GM19395 (cell line): ENCODE measurements around the gene B4GALNT2.
"Not testable (repeated sequence)": the region's sequence is repeated elsewhere in the genome, so short reads cannot be mapped to it uniquely, and the experiment has no call there.

Experiments used
- ATAC-seq: cut with Tn5 transposase; IDR thresholded peaks from one replicate; pipeline ENCODE4 v1.9.1; 2021; ENCODE audit warnings: mild to moderate bottlenecking, moderate library complexity; ENCODE audit not compliant: unreplicated experiment

Gene B4GALNT2, protein sequence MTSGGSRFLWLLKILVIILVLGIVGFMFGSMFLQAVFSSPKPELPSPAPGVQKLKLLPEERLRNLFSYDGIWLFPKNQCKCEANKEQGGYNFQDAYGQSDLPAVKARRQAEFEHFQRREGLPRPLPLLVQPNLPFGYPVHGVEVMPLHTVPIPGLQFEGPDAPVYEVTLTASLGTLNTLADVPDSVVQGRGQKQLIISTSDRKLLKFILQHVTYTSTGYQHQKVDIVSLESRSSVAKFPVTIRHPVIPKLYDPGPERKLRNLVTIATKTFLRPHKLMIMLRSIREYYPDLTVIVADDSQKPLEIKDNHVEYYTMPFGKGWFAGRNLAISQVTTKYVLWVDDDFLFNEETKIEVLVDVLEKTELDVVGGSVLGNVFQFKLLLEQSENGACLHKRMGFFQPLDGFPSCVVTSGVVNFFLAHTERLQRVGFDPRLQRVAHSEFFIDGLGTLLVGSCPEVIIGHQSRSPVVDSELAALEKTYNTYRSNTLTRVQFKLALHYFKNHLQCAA

DNA sequence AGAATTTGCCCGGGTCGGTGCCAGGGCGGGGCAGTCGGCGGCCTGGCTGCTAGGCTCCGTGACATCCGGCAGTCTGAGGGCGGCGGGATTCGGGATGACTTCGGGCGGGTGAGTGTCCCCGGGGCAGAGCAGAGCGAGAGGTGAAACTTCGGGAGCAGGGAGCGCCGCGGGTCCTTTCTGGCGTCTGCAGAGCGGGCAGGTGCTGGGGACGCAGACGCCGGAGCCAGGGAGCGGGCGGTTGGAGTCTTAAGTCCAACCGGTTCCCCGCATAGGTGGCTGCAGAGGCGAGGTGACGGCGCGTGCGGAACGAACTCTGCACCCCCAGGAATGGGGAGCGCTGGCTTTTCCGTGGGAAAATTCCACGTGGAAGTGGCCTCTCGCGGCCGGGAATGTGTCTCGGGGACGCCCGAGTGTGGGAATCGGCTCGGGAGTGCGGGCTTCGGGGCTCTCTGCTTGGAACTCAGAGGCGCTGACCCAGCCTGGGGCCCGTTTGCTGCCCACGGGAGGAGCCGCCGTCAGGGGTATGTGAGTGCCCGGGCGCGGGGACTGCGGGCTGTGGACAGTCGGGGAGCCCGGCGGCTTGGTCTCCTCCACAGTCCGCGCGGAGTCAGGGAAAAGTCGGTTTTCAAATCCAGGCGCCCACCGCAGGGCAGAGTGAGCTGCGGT is at the start of gene B4GALNT2:
Gene B4GALNT2, plus strand, starts transcription at position 71 of the 666 bp plus-strand sequence. Its CDS starts 24 bp downstream, at position 95.
- ATAC-seq = no peak

GRCh38 chr17:49085046-49085445 is 47.5 kb upstream of the B4GALNT2 start:
- not testable (repeated sequence) for ATAC-seq

- ATAC-seq = no peak
Measured at GRCh38 chr17:49085565-49086315, 46.8 kb upstream of the B4GALNT2 start.

DNA sequence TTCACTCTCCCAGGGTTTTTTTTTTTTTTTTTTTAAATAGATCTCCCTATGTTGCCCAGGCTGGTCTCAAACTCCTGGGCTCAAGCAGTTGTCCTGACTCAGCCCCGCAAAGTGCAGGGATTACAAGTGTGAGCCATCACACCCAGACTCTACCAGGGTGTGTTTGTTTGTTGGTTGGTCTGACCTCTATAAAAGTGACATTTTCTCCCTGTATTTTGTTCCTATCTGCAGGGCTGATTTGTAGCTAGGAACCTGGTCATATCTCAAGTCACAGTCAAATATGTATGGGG is 46.3 kb upstream of the B4GALNT2 start:
- no peak for ATAC-seq

DNA sequence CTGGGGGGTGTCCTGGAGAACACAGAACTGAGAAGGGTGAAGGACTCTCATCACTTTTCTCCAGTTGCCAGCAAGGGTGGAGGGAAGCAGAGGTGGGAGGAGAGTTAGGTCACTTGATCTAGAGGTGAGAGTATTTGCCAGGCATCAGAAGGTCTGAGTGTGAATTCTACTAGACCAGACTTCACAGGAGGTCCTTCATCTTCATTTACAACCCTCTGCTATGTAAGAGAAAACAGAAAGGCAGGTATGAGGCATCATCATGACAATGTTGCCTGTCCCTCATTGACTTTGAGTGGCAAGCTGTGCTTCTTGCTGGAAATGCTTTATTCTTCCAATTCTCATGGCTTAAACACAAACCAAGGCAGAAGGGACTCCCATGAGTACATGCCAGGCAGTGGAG is 45.9 kb upstream of the B4GALNT2 start:
- no peak for ATAC-seq

DNA sequence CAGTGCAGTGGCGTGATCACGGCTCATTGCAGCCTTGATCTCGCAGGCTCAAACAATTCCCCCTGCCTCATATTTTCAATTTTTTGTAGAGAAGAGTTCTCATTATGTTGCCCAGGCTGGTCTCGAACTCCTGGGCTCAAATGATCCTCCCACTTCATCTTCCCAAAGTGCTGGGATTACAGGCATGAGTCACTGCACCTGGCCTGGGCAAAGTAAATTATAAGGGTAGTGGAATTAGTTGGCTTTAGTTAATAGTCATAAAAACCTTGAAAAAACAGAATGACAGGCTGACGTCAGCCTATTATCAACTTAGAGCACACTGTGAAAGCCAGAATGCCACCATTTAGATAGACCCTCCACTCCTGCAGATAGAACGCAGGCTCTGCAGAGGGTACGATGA is 43.5 kb upstream of the B4GALNT2 start:
- no peak for ATAC-seq

DNA sequence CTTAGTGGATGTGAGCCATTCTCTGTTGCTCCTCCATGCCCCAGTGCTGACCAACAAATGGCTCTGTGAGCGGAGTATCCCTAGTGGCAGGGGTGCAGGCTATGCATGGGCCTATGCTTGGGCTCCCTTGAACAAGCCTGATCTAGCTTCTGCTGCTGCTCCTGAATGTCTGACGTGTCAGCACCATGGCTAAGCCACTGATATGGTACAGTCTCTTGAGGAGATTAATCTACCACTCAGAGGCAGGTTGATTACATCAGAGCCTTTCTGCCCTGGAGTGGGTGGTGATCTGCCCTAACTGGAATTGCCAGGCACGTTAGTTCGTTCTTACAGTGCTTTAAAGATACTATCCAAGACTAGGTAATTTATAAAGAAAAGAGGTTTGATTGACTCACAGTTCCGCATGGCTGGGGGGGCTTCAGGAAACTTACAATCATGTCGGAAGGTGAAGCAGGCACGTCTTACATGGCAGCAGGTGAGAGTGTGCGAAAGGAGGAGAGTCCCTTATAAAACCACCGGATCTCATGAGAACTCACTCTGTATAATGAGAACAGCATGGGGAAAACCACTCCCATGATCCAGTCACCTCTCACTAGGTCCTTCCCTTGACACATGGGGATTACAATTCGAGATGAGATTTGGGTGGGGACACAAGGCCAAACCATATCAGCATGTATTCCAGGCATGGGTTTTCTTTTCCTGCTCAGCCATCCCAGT is 41.5 kb upstream of the B4GALNT2 start:
- ATAC-seq = no peak

DNA sequence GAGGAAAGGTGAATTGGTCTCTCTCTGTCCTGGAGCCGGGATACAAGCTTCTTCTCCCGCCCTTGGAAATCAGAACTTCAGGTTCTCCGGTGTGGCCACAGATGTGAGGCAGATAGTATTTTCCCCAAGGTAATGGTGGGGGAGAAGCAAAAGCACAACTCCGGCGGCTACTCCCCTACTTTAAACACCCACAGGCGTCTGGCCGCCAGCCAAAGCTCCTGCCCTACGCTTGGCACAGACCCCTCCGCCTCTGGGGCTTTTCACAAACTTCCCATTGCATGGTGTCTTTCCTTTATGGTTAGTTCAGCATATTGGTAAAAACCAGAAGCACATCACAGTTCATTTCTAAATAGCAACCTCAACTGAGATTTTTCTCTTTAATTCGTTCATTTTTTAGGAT is 39.4 kb upstream of the B4GALNT2 start:
- ATAC-seq = no peak

- ATAC-seq = no peak
Measured at GRCh38 chr17:49100601-49101000, 32.0 kb upstream of the B4GALNT2 start.

DNA sequence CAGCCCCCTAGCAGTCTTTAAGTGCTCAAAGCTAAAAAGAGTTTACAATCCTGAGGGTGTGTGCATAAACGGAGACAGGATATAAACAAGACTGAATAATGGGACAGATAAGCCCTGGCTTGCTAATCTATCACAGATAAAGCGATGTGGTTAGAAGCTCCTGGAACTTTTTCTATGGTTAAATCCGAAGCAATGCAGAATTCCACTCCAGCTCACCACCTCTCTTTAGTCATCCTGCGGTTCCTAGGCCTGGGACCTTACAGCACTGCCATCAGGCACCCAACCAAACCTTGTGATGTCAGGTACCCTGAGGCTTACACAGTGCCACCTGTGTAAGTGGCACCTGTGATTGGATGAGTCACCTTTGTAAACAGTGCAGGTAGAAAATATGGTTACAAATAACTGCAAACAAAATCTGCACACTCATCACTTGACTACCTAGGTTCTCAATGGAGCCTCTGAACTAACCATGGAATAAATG is 31.5 kb upstream of the B4GALNT2 start:
- ATAC-seq = no peak

DNA sequence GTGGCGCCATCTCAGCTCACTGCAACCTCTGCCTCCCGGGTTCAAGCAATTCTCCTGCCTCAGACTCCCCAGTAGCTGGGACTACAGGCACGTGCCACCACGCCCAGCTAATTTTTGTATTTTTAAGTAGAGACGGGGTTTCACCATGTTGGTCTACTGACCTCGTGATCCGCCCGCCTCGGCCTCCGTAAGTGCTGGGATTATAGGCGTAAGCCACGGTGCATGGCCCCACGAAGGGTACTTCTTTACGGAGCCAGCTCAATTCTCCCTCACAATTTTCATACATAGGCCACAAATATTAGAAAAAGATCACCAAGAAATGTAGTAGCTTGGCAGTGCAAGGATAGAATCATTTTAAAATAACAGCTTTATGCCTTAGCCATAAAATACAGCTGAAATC is 29.2 kb upstream of the B4GALNT2 start:
- not testable (repeated sequence) for ATAC-seq

GRCh38 chr17:49104511-49105074 is 28.0 kb upstream of the B4GALNT2 start:
- no peak for ATAC-seq

DNA sequence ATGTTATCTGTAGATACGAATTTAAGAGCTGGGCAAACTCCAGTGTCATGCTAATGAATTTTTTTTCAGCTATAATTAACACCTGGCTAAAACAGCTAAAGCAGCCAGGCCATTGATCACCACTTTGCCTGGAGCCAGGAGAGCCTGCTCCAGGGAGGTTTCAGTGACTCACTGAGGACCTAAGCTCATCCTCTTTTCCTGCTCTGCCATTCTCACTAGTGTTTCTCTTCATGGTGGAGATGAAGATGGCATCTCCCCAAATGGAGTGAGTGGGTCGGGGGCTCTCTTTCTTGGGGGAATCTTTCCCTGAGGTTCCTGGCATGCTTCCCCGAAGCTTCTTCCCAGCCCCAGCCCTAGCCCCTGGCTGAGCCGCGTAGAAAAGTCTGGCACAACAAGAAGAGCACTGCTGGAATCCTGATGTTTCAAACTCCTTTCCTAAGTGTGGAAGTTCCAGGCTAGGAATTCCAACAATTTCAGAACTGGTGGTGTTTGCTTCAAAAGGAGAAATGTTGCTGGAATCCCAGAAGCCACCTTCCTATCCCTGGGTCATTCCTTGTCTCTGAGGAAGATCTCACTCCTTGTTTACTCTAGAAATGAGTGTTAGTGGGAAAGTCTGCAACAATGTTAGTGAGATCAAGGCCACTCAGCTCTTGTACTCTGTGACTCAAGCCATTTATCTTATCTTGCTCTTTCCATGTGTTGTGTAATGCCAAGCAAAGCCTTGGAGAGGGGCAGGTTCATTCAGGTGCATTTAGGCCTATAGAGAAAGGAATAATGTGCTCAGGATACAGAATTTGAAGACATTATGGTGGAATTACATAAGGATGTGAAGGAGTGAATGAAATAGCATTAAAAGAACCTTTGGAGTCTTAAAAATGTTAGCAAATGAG is 26.0 kb upstream of the B4GALNT2 start:
- ATAC-seq = no peak

- no peak for ATAC-seq
Measured at GRCh38 chr17:49107211-49107557, 25.4 kb upstream of the B4GALNT2 start.

DNA sequence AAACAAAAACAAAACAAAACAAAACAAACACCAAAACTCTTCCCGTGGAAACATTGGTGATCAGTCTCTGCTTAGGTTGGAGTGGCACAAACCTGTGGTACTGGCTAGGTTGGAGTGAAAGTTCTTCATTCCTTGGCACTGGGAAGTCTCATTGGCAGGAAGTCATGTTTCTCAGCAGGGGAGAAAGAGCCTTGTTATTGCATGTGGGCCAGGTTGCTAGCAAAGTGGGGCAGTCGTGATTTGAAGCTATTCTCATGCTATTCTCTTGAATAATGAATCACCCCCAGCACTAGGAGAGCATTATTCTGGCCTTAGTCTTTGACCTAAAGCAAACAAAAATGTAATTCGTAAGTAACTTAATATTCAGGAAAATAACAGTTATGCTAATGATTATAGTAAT is 24.3 kb upstream of the B4GALNT2 start:
- ATAC-seq = no peak

DNA sequence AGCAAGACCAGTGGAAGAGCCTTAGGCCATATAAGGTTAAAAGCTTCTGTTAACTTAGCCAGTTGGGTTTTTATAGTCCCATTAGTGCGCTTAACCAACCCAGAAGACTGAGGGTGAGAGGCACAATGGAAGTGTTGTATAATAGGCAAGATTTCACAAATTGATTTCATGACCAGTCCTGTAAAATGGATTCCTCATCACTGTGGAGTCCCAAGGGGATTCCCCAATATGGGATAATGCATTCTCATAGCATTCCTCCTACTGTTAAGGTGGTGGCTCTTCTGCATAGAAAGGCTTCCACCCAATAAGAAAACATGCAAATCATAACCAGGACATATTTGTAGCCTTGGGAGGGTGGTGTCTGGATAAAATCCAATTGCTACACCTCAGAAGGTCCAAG is 22.1 kb upstream of the B4GALNT2 start:
- no peak for ATAC-seq

DNA sequence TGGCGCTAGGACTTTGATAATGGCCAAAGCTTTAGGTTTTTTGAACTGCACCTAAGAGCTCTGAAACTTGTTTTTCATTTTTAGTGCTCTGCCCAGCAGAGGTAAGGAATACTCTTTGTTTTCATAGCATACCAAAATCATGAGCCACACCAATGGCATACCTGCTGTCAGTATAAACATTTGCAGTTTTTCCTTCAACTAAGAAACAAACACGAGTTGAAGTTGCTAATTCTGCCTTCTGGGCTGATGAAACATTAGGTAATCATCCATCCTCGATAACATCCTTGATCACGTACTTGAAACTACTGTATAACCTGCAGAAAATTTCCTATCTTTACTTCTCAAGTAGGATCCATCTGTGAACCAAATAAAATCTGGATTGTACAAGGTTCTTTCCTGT is 20.6 kb upstream of the B4GALNT2 start:
- no peak for ATAC-seq

DNA sequence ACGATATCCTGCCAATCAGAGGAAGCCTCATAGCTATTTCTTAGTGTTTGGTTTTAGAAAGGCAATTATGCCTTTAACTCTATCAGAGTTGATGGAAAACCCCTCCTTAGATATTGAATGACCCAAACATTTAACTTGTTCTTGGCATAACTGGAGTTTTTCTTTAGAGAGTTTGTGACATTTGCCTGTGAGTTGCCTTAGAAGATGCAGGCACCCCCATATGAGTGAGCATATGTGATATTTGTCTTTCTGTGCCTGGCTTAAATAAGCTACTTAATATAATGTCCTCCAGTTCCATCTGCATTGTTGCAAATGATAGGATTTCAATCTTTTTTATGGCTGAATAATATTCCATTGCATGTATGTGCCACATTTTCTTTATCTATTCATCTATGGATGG is 19.6 kb upstream of the B4GALNT2 start:
- no peak for ATAC-seq

- no peak for ATAC-seq
Measured at GRCh38 chr17:49114703-49115102, 17.9 kb upstream of the B4GALNT2 start.
